Measurements from ENCODE around the gene FAM200B.

FAM200B gene

GRCh38 chr4:15681372-15682241 is at the start of gene FAM200B:
FAM200B (plus strand) TSS chr4:15681827; CDS start chr4:15686978, 5,151 bp downstream.
- DNase-seq = peak; percentile 99

- no peak for DNase-seq
Observed at GRCh38 chr4:15636818-15637217, 44.8 kb upstream of the FAM200B start.

- DNase-seq = no peak
Observed at GRCh38 chr4:15638418-15638817, 43.2 kb upstream of the FAM200B start.

- DNase-seq = no peak
Observed at GRCh38 chr4:15648600-15648999, 33.0 kb upstream of the FAM200B start.

GRCh38 chr4:15649914-15650545 is 31.6 kb upstream of the FAM200B start:
- DNase-seq = peak; percentile 10

GRCh38 chr4:15651676-15652075 is 30.0 kb upstream of the FAM200B start:
- no peak for DNase-seq

GRCh38 chr4:15652191-15652590 is 29.4 kb upstream of the FAM200B start:
- no peak for DNase-seq

GRCh38 chr4:15652841-15653240 is 28.8 kb upstream of the FAM200B start:
- DNase-seq = no peak

GRCh38 chr4:15653420-15653819 is 28.2 kb upstream of the FAM200B start:
- no peak for DNase-seq

GRCh38 chr4:15653864-15654592 is 27.6 kb upstream of the FAM200B start:
- DNase-seq = no peak

GRCh38 chr4:15654593-15655222 is 26.9 kb upstream of the FAM200B start:
- DNase-seq = peak; percentile 31

- peak; percentile 79 for DNase-seq
Observed at GRCh38 chr4:15655223-15656037, 26.2 kb upstream of the FAM200B start, which contains the start of gene FBXL5. FBXL5 (minus strand) TSS chr4:15655357; CDS start chr4:15655287, 70 bp downstream.

GRCh38 chr4:15656038-15656470 is 25.6 kb upstream of the FAM200B start:
- no peak for DNase-seq

GRCh38 chr4:15657366-15657765 is 24.3 kb upstream of the FAM200B start:
- DNase-seq = no peak

GRCh38 chr4:15658136-15658770 is 23.4 kb upstream of the FAM200B start:
- DNase-seq = no peak

GRCh38 chr4:15658781-15659180 is 22.8 kb upstream of the FAM200B start:
- DNase-seq = no peak

GRCh38 chr4:15659768-15660570 is 21.7 kb upstream of the FAM200B start:
- DNase-seq = no peak

- no peak for DNase-seq
Observed at GRCh38 chr4:15665753-15666365, 15.8 kb upstream of the FAM200B start.

- DNase-seq = no peak
Observed at GRCh38 chr4:15667006-15667405, 14.6 kb upstream of the FAM200B start.

Data from stimulated activated CD4-positive, alpha-beta T cell treated with anti-CD3 and anti-CD28 coated beads, Interleukin-12 subunit alpha, Interleukin-12 subunit beta, amount 100 ng/mL, for 4 hours (primary cell).